Measurements from ENCODE around the gene CELF5. TPM values are rescaled to one million over a fixed set of nuclear protein-coding genes. Genes with fewer than 3 reads are reported as not detected.

The CELF5 gene
- total and polyA plus RNA-seq, 9 of the 15 experiments (the other 6 are each of a cell fraction or from before 2014, with no cell fraction given), result 0.01 to 0.56 (median 0.22) TPM

GRCh38 chr19:3216874-3217273 is 7.6 kb upstream of the CELF5 start (continued):
- peak; percentile 24 to 57; a peak in 3 of 4 replicates for TF ChIP-seq KDM1A (IDR thresholded peaks at IDR 0.05)
- peak; percentile 80 for TF ChIP-seq ZNF121 (CRISPR knock-in tag; conservative IDR thresholded peaks at IDR 0.05)
- TF ChIP-seq, protein P1, sequence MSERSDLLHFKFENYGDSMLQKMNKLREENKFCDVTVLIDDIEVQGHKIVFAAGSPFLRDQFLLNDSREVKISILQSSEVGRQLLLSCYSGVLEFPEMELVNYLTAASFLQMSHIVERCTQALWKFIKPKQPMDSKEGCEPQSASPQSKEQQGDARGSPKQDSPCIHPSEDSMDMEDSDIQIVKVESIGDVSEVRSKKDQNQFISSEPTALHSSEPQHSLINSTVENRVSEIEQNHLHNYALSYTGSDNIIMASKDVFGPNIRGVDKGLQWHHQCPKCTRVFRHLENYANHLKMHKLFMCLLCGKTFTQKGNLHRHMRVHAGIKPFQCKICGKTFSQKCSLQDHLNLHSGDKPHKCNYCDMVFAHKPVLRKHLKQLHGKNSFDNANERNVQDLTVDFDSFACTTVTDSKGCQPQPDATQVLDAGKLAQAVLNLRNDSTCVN (CRISPR knock-in tag; IDR thresholded peaks at IDR 0.05), result no peak
- TF ChIP-seq, protein P2, sequence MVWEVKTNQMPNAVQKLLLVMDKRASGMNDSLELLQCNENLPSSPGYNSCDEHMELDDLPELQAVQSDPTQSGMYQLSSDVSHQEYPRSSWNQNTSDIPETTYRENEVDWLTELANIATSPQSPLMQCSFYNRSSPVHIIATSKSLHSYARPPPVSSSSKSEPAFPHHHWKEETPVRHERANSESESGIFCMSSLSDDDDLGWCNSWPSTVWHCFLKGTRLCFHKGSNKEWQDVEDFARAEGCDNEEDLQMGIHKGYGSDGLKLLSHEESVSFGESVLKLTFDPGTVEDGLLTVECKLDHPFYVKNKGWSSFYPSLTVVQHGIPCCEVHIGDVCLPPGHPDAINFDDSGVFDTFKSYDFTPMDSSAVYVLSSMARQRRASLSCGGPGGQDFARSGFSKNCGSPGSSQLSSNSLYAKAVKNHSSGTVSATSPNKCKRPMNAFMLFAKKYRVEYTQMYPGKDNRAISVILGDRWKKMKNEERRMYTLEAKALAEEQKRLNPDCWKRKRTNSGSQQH (CRISPR knock-in tag; IDR thresholded peaks at IDR 0.05), result no peak
- no peak for TF ChIP-seq GTF2B (IDR thresholded peaks at IDR 0.05; ENCODE audit: extremely low read depth, insufficient read length)
- peak; percentile 100 for TF ChIP-seq ZNF146 (CRISPR knock-in tag; IDR thresholded peaks at IDR 0.05; ENCODE audit: unreplicated experiment)
- no peak for TF ChIP-seq HDAC8 (tag; IDR thresholded peaks at IDR 0.05)
- no peak for TF ChIP-seq CREB1 (IDR thresholded peaks at IDR 0.05)
- no peak for TF ChIP-seq CREB1 (CRISPR knock-in tag; IDR thresholded peaks at IDR 0.05)
- TF ChIP-seq ZNF740 (CRISPR knock-in tag; IDR thresholded peaks at IDR 0.05), result no peak
- no peak for TF ChIP-seq ZNF740 (tag; IDR thresholded peaks at IDR 0.05)

All from K562 (cell line).